ENCODE results near the gene LCN2.

DNA sequence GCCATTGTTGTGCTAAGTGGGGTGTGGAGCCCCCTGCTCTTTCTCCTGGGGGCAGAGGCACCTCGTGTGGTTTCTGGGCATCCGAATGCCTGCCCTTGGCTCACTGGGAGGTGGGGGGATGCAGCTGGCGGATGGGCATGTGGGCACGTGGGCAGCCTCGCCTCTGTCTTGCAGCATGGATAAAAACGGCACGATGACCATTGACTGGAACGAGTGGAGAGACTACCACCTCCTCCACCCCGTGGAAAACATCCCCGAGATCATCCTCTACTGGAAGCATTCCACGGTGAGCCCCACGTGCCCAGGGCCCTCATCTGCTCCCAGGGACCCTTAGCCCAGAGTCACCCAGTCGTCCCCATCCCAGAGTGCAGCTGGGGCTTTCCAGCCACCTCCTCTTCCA, 47.1 kb upstream of the LCN2 start:
- TF ChIP-seq CTCF (IDR thresholded peaks at IDR 0.05) (no peak), POLR2A (IDR thresholded peaks at IDR 0.05) (no peak)
